Fibroblast of skin of back (primary cell): ENCODE data around the gene CHL1. TPM values are rescaled to one million over a fixed set of nuclear protein-coding genes. Genes with fewer than 3 reads are reported as not detected.

ENCODE experiments used
- DNase-seq: peaks from one replicate; pipeline ENCODE4 v3.0.0-alpha.2; 2013
- polyA plus RNA-seq, 2 experiments: library from polyadenylated mRNA; unstranded; fragments of 120-200 nt; gene quantifications; one replicate each; pipeline ENCODE4 v1.2.1, GENCODE V29; 2013; ENCODE audit not compliant: insufficient read length in 2 of 2

Gene CHL1, protein sequence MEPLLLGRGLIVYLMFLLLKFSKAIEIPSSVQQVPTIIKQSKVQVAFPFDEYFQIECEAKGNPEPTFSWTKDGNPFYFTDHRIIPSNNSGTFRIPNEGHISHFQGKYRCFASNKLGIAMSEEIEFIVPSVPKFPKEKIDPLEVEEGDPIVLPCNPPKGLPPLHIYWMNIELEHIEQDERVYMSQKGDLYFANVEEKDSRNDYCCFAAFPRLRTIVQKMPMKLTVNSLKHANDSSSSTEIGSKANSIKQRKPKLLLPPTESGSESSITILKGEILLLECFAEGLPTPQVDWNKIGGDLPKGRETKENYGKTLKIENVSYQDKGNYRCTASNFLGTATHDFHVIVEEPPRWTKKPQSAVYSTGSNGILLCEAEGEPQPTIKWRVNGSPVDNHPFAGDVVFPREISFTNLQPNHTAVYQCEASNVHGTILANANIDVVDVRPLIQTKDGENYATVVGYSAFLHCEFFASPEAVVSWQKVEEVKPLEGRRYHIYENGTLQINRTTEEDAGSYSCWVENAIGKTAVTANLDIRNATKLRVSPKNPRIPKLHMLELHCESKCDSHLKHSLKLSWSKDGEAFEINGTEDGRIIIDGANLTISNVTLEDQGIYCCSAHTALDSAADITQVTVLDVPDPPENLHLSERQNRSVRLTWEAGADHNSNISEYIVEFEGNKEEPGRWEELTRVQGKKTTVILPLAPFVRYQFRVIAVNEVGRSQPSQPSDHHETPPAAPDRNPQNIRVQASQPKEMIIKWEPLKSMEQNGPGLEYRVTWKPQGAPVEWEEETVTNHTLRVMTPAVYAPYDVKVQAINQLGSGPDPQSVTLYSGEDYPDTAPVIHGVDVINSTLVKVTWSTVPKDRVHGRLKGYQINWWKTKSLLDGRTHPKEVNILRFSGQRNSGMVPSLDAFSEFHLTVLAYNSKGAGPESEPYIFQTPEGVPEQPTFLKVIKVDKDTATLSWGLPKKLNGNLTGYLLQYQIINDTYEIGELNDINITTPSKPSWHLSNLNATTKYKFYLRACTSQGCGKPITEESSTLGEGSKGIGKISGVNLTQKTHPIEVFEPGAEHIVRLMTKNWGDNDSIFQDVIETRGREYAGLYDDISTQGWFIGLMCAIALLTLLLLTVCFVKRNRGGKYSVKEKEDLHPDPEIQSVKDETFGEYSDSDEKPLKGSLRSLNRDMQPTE (N-terminal part only)
- 0.10 TPM for polyA plus RNA-seq (2013, experiment 1 of 2; ENCODE audit: insufficient read length)
- 0.02 TPM for polyA plus RNA-seq (2013, experiment 2 of 2; ENCODE audit: insufficient read length)

DNA sequence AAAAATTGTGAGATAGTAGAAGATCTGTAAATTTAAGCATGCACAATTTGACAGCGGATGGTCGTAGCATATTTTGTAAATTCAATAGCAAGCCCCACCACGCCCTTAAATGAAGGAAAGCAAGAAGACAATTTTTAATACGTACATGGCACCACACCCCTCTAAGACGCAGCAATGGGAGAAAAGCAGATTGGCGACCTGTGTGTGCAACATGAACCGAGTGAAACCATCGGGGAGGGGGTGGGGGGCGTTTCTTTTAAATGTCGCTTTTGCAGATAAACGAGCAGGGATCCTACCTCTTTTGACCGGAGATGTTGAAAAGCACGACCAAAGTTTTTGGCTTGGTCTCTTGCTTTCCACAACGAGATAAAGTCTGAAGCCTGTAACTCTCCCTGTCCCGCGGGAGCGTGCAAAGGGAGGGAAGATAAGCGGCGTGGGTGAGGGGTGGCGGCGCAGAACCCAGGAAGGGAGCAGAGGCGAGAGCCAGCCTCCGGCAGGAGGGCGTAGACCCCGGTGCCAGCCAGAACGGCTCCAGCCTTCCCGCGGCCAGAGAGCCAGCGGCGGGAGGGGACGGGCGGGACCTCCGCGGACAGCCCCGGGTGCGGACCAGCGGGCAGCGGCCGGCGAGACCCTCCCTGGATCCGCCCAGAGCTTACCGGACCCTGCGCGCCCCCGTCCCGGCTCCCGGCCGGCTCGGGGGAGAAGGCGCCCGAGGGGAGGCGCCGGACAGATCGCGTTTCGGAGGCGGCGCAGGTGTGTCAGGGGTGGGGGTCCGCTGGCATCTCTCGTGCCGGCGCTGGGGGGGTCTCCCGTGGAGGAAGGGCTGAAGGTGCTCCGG, at the start of gene CHL1:
TSS of gene CHL1 (plus strand) at position 453 of the 838 bp plus-strand sequence. CDS start 123,014 bp downstream, outside the sequence.
- DNase-seq = no peak

DNA sequence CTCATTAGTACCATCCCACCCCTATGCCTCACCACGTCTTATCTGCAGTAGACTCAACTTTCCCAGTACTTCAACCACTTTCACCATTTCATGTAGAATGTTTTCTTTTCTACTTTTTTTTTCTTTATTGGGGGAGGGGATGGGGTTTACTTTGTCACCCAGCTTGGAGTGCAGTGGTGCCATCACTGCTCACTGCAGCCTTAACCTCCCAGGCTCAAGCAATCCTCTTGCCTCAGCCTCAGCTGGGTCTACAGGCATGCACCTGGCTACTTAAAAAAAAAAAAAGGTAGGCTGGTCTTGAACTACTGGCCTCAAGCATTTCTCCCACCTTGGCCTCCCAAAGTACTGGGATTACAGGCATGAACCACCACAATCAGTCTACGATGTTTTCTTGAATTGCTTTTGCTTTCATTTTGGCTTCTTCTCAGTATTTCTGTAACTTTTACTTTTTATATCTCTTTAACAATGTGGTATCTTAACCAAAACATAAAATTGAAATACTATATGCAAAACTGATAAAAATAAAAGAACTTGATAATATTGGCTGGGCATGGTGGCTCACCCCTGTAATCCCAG, 44.9 kb upstream of the CHL1 start:
- no peak for DNase-seq

DNA sequence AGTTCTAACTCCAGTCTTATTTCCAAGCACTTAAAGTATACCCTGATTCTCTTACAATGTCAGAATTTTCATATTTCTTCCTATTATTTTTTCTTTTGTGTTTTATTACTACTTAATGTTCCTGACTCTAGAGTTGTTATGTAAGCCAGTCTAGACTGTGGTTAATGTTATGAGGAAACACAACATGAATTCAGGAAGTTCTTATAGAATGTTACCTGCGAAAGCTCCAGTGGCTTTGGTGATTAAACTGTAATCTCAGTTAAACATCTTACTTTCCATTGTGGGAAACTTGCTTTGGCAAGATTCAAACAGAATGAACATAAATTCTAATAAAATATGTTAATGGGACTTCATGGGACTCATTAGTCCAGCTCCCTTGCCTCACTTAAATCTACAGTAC, 36.6 kb upstream of the CHL1 start:
- no peak for DNase-seq

DNA sequence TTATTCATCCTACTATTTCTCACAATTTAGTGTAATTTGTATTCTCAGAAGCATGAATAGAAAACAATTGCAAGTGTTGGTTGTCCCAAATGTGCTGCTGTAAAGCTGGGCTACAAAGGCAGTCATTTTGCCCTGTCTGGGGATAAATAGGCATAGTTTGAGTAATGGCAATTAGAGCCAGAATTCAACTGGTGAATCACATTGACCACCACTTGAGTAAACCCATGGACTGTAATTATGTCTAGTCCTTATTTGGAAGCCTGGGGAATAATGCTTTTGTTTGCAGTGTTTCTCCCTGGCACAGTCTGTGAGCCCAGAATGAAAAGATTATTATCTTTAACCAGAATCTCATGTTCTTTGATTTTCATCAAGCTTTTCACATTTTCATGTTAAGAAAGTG, 30.5 kb upstream of the CHL1 start:
- no peak for DNase-seq

DNA sequence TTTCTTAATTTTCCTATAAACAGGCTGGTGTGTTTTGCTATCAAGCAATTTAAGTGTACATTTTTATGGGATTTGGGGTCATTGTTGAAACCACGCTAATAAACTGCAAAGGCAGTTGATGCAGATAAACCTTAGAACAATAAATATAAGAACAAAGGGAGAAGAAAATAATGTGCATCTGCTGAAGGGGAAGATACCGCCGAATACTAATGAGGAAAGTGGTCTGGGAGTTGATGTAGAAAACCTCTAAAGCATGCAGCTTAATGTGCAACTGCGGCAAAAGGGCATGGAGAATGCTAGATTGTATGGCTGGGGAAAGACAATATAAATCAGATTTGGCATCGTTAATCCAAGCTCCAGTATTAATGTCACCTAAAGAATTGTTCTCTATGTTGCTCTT, 29.8 kb upstream of the CHL1 start:
- DNase-seq = no peak

DNA sequence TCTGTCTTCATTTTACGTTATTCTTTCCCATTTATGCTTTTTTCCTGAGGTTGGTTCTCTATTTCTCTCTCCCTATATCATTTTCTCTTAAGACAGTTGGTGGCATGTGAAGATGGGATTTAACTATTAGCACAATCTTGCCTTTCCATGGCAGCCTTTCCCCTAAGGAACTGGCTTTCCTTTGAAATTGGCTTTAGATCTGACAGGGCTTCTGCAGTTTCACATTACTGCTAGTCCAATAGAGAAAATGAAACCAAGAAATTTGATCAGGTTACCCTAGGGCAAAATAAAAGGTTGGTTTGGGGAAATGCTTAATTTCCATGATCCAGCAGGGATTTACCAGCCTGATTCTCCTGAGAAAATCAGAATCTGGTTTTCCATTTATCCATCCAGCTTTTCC, 22.7 kb upstream of the CHL1 start:
- no peak for DNase-seq

DNA sequence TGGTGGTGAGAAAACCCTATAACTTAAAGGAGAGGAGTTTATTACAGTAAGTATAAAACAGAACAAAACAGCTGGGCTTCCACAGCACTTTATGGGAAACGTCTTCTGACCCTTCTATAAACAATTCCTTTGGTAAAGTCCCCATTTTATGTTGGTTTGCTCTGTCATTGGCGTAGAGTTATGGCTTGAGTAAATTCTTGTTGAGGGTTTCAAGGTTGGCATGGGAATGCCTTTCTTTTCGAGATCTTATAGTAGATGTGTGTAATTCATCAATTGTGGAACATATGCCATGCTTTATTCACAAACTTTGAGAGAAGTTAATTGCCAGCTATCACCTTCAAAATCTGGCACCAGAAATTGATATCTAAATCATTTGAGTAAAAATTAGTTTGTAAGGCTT, 11.6 kb upstream of the CHL1 start:
- DNase-seq = no peak

DNA sequence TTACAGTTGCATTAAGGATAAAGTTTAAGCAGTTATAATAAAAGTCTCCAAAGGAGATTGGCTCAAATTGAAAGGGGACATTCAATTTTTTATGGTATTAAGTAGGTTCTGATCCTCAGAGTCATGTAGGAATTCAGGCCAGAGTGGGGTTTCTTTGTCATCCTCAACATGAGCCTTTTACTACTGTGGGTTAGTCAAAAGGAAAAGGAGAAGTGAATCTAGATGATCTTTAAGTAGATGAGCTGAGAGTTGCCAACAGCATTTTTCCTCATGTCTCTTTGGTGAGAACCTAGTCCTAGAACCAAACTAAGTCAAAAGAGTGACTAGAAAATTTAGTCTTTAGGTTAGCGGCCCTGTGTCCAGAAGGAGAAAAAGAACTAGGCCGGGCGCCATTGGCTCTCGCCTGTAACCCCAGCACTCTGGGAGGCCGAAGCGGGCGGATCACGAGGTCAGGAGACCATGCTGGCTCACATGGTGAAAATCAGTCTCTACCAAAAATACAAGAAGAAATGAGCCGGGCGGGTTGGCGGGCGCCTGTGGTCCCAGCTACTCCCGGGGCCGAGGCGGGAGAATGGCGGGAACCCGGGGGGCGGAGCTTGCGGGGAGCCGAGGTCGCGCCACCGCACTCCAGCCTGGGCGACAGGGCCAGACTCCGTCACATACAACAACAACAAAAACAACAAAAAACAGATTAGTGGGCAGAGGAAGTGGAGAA, 4.2 kb upstream of the CHL1 start:
- no peak for DNase-seq

DNA sequence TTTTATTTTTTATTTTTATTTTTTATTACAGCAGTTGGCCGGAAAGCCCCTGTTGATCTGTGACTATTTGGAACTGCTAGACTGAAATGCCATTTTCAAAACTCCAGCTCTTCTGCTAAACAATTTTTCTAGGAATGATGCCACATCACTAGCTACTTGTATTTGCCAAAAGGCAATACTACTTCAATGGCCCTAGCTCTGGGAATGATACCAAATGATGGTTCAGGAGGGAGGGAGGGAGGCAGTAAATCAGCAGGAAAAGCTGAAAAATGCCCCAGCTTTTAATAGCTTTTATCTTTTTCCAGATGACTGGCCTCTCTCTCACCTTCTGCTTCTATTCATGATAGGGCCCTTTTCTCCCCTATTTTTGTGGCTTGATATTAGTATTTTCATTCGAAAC, 2.6 kb upstream of the CHL1 start:
- no peak for DNase-seq

DNA sequence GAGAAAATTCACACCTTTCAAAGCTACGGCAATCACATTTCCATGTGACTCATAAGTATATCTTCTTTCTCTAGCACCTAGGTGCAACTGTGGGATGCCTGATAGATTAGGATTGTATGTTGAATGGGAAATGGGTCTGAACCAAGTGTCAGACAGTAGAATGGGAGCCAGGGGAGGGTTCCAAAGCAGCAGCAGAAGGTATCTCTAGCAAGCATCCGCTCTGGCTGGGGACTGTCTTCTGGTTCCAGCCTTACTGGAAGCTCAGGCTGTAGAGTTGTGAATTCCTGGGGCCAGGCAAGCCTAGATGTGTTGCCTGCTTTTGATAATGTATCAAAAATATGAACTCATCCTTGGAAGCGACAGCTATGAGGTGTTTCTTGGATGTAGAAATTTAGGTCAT, 2.1 kb upstream of the CHL1 start:
- no peak for DNase-seq

DNA sequence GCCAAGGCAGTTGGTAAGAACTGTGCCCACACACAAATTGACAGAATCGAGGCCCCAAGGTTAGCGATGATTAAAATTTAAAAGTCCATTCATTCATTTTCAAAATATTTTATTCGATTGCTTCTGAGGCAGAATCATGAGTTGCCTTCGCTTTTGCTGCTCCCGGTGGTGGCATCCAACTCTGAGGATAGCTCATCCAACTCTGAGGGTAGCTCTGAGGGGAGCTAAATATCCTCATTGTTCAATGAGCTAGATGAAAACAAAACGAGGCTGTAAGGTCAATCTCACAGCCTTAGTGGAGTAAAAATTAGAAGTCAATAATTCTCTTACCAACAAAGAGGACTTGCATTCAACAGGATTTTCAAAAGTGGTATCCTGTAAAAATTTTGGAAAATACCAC, 897 bp upstream of the CHL1 start:
- DNase-seq = no peak

DNA sequence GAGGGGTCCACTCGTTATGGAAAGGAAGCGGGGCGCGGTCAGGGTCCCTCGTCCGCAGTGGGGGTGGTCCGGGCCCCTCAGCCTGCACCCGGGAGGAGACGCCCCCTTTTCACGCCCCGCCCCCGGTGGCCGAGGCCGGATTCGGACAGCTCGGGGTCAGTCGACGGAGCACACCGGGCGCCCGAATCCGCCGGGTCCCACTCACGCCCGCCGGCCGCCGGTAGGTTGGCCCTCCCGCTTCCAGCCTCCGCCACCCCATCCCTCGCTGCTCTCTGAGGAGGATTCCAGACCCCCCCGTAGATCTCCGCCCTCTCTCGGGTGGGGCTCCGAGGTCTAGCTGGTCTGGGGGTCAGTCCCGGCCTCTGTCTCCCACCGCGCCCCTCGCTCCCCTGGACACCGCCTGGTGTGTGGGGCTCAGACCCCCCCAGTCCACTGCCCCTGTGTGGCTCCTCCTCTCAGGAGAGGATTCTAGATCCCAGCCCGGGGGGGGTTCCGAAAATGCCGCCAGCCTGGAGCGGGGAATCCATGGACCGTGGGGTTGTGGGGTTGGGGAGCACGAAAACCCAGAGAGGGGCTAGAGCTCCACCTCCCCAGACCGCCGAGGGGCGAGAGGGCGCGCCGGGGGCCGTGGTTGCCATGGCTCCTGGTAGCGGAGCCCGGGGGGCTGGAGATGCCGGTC, 725 bp downstream of the CHL1 start:
- no peak for DNase-seq

DNA sequence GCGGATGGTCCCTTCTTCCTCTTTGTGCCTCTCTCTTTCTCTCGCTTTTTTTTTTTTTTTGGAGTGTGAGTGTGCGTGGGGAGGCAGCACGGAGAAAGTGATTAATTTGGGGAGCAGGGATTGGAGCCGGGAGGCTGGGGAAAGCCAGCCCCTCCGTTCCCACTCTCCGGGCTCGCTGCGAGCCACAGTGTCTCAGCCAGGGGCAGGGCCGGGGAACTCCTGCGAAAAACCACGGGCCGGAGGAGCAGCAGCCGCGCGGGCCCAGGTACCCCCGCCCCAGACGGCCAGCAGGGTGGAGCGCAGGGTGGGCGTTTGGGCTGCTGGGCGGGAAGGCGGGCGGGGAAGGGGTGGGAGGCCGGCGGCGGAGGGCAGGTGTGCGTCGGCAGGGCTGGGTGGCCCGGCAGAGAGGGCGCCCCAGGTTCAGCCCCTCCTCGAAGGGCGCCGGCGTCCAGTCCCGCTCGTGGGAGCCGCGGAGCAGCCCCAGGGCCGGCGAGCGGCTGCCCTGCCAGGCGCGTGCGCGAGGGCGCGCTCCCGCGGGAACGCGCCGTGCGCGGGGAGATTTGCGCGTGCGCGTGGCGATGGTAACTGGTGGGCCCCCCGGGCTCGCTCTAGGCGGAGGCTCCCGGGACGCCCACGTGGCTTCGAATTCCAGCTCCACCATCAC, 1.4 kb downstream of the CHL1 start:
- DNase-seq = no peak

DNA sequence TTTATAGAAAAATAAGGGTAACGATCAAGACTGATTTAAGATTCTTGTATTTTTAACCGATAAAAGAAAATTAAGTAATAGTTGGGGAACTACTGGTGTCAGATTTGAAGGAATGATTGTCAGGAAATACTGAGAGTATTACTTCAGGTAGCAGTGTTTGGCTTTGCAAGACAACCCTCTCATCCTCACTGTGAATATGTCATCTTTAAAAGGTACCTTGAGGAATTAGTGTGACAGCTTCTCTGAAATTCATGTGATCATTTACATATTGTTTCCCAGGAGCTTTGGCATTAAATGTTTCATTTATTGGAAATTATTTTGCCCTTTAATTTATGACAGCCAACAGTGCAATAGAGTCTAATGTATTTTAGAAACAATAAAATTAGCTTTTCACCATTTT, 3.3 kb downstream of the CHL1 start:
- no peak for DNase-seq

DNA sequence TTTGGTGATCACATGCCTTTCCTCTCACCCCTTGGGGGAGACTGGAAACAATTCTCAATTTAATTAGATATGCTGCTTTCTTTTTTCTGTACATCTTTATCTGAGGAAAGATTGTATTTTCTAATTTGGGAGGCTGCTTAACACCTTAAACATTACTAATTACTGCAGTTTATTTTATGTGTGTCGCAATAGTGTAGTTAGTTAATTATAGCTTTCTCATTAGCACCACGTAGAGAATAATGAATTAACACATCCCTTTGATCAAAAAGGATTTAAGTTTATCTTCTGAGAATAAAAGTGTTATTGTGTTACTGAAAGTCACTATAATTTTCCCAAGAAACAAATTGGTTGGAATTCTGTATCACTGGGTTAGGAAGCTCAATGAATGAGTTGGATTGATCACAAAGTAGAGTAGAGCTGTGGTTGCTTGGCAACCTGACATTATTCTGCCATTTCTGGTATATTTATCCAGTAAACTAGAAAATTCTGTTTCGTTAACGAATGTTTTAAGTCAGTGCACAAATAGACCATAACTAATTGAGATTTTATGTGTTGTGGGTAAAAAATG, 4.3 kb downstream of the CHL1 start:
- no peak for DNase-seq

DNA sequence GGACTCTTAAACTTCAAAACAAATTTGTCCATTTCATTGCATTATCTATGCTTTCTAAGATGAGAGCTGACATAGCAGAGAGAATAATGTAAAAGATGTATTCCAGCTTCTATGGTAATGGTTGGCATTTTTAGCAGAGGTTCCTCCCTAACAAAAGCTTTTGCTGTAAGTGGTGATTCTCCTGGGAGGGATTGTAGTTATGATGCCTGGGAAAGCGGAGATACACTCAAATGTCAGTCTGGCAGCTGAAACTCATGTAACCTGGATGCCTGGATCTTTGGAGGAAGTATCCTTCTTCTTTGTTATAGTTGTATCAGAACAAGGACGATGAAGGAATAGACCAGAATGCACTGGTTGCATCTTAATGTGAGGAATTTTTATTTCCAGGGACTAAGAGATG, 7.5 kb downstream of the CHL1 start:
- DNase-seq = no peak

DNA sequence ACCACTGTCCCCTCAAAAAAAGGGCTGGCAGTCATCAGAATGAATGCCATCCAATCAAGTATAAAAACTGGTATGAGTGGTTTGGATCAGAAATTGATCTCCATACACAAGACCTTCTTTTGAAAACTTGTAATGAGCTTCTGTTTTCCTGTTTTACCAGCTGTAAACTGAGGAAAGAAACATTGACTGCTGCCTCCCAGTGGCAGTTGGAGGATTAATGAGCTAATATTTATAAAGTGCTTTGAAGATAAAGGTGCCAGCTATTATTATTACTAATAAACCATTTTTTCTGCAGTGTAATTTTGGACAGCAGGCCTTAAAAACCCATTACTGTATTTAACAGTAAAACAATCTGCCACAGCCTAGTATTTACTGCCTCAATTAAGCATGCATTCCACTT, 11.4 kb downstream of the CHL1 start:
- DNase-seq = no peak

DNA sequence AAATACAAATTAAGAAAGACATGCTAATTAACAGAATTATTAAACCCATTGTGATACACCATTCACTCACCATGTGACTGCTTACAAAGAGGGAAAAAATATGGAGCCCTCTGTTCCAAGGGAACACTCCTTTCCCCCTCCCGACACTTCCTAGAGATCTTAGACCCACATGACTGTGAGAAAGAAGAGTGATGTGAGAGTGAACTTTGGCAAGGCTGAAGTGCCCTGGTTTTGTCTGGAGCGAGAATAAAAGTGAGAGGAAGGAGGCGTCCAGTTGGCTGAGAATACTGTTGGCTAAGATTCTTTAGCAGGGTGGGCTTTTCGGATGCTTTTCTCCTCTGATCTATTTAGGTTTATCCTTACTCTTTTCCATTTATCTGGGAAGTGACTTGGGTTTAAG, 14.1 kb downstream of the CHL1 start:
- DNase-seq = no peak

DNA sequence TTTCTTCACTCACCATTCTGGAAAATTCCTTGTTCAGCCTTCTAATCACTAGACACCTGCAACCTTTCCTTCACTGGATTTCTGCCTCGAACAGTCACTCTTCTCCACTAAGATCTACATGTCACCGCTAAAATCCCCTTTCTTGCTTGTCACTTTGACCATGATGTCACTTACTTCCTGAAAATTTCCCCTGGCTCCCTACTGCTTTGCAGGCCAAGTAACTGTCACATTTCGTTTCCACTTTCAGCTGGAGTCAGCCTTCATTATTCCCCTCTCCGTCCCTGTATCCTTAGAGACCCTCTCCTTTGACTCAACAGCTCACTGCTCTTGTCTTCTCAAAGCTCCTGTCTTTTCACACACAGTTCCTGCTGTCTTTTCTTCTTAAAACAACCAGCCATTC, 15.9 kb downstream of the CHL1 start:
- DNase-seq = no peak
